ENCODE measurements around the gene PRR30.

The PRR30 gene

GRCh38 chr2:27095745-27096651 lies 43.2 kb downstream of the PRR30 start:
- DNase-seq: peak in 4 of 6 experiments; percentile 6 to 13 (median 10)

- no peak for DNase-seq
These were observed 43.8 kb downstream of the PRR30 start for GRCh38 chr2:27095427-27095744.

GRCh38 chr2:27094353-27094984 lies 44.7 kb downstream of the PRR30 start:
- DNase-seq: no peak

- no peak for DNase-seq
These were observed 45.5 kb downstream of the PRR30 start for GRCh38 chr2:27093430-27094352.

GRCh38 chr2:27092696-27093429 lies 46.3 kb downstream of the PRR30 start:
- no peak for DNase-seq

GRCh38 chr2:27091746-27092695 lies 47.2 kb downstream of the PRR30 start:
- no peak for DNase-seq

- no peak for DNase-seq
These were observed 49.9 kb downstream of the PRR30 start for GRCh38 chr2:27089111-27089954.

- no peak for DNase-seq
These were observed 50.6 kb downstream of the PRR30 start for GRCh38 chr2:27088634-27089033.

GRCh38 chr2:27087823-27088410 lies 51.3 kb downstream of the PRR30 start:
- DNase-seq: no peak
